Panc1 (cell line): Measurements from ENCODE around the gene CHIC2. TPM values are rescaled to one million over a fixed set of nuclear protein-coding genes. Genes with fewer than 3 reads are reported as not detected.
A peak's percentile ranks its signal among the peaks of the same experiment; 100 is the strongest.

Experiments
- ATAC-seq: fragments of 200-7000 bp; cut with Tn5 transposase; 2 replicates; pipeline ENCODE4 v1.9.1; 2020; ENCODE audit warnings: mild to moderate bottlenecking, moderate library complexity
- BruUV-seq: library from RNA; stranded (reverse); fragments of 400-500 nt; replicated peaks from 2 replicates; lab custom pipeline; 2021; lab: Mats Ljungman, UMichigan
- CTCF ChIA-PET: fragments of 300-600 bp; sonication (Branson Sonifier 250); formaldehyde crosslinking; loops from one replicate; lab custom pipeline; 2022; ENCODE audit warnings: antibody characterized with exemption; lab: Charles Lee
- POLR2A ChIA-PET: fragments of 300-600 bp; sonication (Branson Sonifier 250); formaldehyde crosslinking; loops from one replicate; lab custom pipeline; 2022; ENCODE audit warnings: antibody characterized with exemption; lab: Charles Lee
- DNase-seq: peaks from one replicate; pipeline ENCODE4 v3.0.0-alpha.2; 2010; ENCODE audit warnings: low read depth, low spot score
- H3K27ac ChIP-seq: 2 replicates; pipeline ENCODE4 v1.5.1; 2011; ENCODE audit warnings: mild to moderate bottlenecking, low read length, inconsistent platforms
- H3K27me3 ChIP-seq: fragments of 200-500 bp; sonication (Bioruptor generic); 2 replicates; pipeline ENCODE4 v1.6.0; 2014; ENCODE audit warnings: low read length, inconsistent platforms; ENCODE audit not compliant: control insufficient read depth, insufficient read depth
- H3K36me3 ChIP-seq: fragments of 200-500 bp; sonication (Bioruptor generic); 2 replicates; pipeline ENCODE4 v1.5.1; 2014; ENCODE audit warnings: inconsistent platforms, mild to moderate bottlenecking, low read length, moderate library complexity; ENCODE audit not compliant: control insufficient read depth, insufficient read depth
- H3K4me1 ChIP-seq: 2 replicates; pipeline ENCODE4 v1.5.1; 2011; ENCODE audit warnings: inconsistent platforms, mild to moderate bottlenecking, low read length, moderate library complexity; ENCODE audit not compliant: control insufficient read depth, insufficient read depth
- H3K4me3 ChIP-seq, 2 experiments: 2 replicates each; pipeline ENCODE4 v1.5.1; 2011 to 2012; ENCODE audit warnings: low read depth in 2 of 2, low read length in 2 of 2, mild to moderate bottlenecking in 2 of 2, inconsistent platforms in 1 of 2, moderate library complexity in 1 of 2
- H3K9me3 ChIP-seq: fragments of 200-500 bp; sonication (Bioruptor generic); 2 replicates; pipeline ENCODE4 v1.5.1; 2014; ENCODE audit warnings: low read depth, mild to moderate bottlenecking, inconsistent platforms, low read length, moderate library complexity; ENCODE audit not compliant: control insufficient read depth, insufficient read depth
- POLR2AphosphoS5 ChIP-seq: IDR thresholded peaks from 2 replicates; pipeline ENCODE4 v1.6.1; 2012; ENCODE audit warnings: mild to moderate bottlenecking, low read depth, low read length, moderate library complexity
- SIN3A ChIP-seq: IDR thresholded peaks from 2 replicates; pipeline ENCODE4 v1.6.1; 2012; ENCODE audit warnings: low read depth, mild to moderate bottlenecking, low read length, moderate library complexity, borderline replicate concordance; ENCODE audit not compliant: insufficient read depth
- TCF7L2 ChIP-seq: IDR thresholded peaks from 2 replicates; pipeline ENCODE4 v1.6.1; 2011; ENCODE audit warnings: mild to moderate bottlenecking, low read depth, low read length, inconsistent platforms
- in situ Hi-C: cut with HindIII; loops from 2 replicates; pipeline ENCODE4 v1.10.0; 2016; ENCODE audit warnings: low sequenced_read_pairs, low pct_unique_long_range_greater_than_20kb
- intact Hi-C: fragments of 100-400 bp; cut with micrococcal nuclease; formaldehyde crosslinking; loops from one replicate; pipeline ENCODE4 v1.10.0; 2022; ENCODE audit not compliant: unreplicated experiment
- total RNA-seq: library from RNA; stranded (reverse); gene quantifications from one replicate; pipeline ENCODE4 v1.2.1, GENCODE V29; 2021; ENCODE audit not compliant: unreplicated experiment
- TF ChIP-seq, protein P1 (sequence below), 2 experiments: IDR thresholded peaks; 2 replicates each; pipeline ENCODE4 v1.6.1; 2011 to 2012; ENCODE audit warnings: low read depth in 2 of 2, control low read depth in 1 of 2, low read length in 1 of 2, mild to moderate bottlenecking in 1 of 2, moderate library complexity in 1 of 2; ENCODE audit not compliant: insufficient read depth in 1 of 2
- TF ChIP-seq, protein P2 (sequence below): fragments of 450-650 bp; IDR thresholded peaks from 2 replicates; pipeline ENCODE4 v1.5.1; 2017; ENCODE audit warnings: mild to moderate bottlenecking

The CHIC2 gene
- total RNA-seq, 1 experiment from 2014 or later: 10.3 TPM

DNA sequence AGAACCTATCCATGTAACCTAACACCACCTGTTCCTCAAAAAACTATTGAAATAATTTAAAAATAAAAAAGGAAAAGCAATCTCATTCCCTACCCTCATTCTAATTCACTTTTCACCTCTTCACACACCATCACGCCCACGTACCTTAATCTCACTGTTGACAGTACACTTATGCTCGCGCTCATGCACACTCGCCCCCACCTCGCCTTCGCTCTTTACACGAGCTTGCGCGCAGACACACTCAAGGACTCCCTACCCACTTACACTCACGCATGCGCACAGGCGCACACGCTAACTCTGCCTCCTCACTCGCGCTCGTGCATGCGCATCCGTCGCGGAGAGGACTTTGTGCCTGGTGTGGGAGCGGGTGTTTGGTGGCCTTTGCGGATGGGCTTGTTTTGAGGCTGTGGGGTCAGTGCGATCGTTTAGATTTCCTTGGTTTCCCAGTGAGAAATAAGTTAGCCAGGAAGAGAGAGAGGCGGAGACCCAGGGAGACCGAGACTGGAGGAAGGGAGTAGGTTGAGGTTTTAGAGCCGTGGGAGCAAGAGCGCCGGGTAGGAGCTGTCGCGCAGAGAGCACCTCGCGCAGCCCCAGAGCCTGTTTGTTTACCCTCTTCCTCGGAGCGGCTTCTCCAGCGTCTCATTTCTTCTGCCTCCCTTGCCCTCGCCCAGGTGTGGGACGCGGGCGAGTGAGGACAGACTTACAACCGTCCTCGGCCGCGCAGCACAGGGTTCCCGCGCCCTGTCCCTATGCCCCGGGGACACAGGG is 27.4 kb upstream of the CHIC2 start:
- in situ Hi-C loops (no loop called here), intact Hi-C loops (no loop called here)
- POLR2A ChIA-PET: no interaction called here
- Histone ChIP-seq H3K27ac (peak overlapping the region; percentile 65), H3K9me3 (no peaks in the 10 kb centered on the region), H3K4me3 (peak overlapping the region; percentile 60 to 79), H3K4me1 (no peaks in the 10 kb centered on the region), H3K27me3 (no peaks in the 10 kb centered on the region), H3K36me3 (no peaks in the 10 kb centered on the region)
- TF ChIP-seq TCF7L2 (no peak), POLR2AphosphoS5 (peak; percentile 30; the same call in 1 of the 2 replicates)
- peak; percentile 91 for ATAC-seq
- BruUV-seq: no TSS peak
- CTCF ChIA-PET: no interaction called here
- no peak for DNase-seq

DNA sequence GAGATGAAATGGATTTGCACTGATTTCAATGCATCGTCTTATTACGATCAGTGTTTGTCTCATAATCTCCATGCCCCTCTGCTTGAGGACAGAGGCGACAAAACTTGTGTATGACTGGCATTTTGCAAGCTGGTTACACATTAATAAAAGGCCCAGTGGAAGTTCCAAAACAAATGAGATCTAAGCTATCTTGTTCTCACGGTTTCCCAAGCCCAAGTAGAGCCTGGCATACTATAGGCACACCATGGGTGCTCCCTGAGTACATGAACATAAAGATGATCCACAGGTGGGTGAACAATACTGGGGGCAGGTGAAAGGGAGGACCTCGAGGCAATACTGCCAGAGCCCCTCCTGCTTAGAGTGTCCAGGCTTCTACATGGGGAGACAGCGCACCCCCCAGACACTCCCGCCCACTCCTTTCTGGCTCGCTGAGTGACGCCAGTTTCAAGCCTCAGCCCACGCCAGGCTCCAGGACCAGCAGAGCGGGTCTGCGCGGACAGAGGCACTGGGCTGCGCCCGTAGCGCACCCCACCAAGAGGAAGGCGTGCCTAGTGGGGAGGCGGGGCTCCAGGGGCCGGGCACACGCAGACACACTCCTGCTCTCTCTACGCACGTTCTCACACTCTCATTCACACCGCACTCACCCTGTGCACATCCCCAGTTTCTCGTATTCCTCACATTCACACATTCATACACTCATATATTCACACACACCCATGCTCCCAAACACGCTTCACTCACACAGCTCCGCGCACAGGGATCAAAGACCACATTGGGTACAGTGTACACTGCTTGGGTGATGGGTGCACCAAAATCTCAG is 26.6 kb upstream of the CHIC2 start:
- Histone ChIP-seq H3K36me3 (no peaks in the 10 kb centered on the region), H3K4me1 (no peaks in the 10 kb centered on the region), H3K27me3 (no peaks in the 10 kb centered on the region), H3K9me3 (no peaks in the 10 kb centered on the region), H3K27ac (peak overlapping the region; percentile 65; the same call in 1 of the 2 replicates), H3K4me3 (peak overlapping the region; percentile 60 to 79)
- intact Hi-C loops (no loop called here), in situ Hi-C loops (no loop called here)
- ChIA-PET POLR2A (no interaction called here), CTCF (interaction anchor here (0.5 kb wide), 1 partner anchor 71 kb away, joined by 5 read pairs; no protein-coding TSS in a partner anchor)
- no TSS peak for BruUV-seq
- ATAC-seq (peak; percentile 88), DNase-seq (no peak)
- TF ChIP-seq POLR2AphosphoS5 (no peak), TCF7L2 (no peak), SIN3A (no peak)
- TF ChIP-seq, protein P1, sequence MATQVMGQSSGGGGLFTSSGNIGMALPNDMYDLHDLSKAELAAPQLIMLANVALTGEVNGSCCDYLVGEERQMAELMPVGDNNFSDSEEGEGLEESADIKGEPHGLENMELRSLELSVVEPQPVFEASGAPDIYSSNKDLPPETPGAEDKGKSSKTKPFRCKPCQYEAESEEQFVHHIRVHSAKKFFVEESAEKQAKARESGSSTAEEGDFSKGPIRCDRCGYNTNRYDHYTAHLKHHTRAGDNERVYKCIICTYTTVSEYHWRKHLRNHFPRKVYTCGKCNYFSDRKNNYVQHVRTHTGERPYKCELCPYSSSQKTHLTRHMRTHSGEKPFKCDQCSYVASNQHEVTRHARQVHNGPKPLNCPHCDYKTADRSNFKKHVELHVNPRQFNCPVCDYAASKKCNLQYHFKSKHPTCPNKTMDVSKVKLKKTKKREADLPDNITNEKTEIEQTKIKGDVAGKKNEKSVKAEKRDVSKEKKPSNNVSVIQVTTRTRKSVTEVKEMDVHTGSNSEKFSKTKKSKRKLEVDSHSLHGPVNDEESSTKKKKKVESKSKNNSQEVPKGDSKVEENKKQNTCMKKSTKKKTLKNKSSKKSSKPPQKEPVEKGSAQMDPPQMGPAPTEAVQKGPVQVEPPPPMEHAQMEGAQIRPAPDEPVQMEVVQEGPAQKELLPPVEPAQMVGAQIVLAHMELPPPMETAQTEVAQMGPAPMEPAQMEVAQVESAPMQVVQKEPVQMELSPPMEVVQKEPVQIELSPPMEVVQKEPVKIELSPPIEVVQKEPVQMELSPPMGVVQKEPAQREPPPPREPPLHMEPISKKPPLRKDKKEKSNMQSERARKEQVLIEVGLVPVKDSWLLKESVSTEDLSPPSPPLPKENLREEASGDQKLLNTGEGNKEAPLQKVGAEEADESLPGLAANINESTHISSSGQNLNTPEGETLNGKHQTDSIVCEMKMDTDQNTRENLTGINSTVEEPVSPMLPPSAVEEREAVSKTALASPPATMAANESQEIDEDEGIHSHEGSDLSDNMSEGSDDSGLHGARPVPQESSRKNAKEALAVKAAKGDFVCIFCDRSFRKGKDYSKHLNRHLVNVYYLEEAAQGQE (IDR thresholded peaks at IDR 0.05; ENCODE audit: insufficient read depth in 1 of 2, low read depth in 2 of 2, low read length in 1 of 2): no peak
- TF ChIP-seq, protein P2, sequence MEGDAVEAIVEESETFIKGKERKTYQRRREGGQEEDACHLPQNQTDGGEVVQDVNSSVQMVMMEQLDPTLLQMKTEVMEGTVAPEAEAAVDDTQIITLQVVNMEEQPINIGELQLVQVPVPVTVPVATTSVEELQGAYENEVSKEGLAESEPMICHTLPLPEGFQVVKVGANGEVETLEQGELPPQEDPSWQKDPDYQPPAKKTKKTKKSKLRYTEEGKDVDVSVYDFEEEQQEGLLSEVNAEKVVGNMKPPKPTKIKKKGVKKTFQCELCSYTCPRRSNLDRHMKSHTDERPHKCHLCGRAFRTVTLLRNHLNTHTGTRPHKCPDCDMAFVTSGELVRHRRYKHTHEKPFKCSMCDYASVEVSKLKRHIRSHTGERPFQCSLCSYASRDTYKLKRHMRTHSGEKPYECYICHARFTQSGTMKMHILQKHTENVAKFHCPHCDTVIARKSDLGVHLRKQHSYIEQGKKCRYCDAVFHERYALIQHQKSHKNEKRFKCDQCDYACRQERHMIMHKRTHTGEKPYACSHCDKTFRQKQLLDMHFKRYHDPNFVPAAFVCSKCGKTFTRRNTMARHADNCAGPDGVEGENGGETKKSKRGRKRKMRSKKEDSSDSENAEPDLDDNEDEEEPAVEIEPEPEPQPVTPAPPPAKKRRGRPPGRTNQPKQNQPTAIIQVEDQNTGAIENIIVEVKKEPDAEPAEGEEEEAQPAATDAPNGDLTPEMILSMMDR: no peak
